GM21528 (cell line): ENCODE measurements around the gene TRIM72.
"Not testable (repeated sequence)": the region's sequence is repeated elsewhere in the genome, so short reads cannot be mapped to it uniquely, and the experiment has no call there.

Source experiments
- ATAC-seq: cut with Tn5 transposase; IDR thresholded peaks from one replicate; pipeline ENCODE4 v1.9.1; 2021; ENCODE audit warnings: mild to moderate bottlenecking, moderate library complexity; ENCODE audit not compliant: unreplicated experiment, low FRiP score

The TRIM72 gene, protein sequence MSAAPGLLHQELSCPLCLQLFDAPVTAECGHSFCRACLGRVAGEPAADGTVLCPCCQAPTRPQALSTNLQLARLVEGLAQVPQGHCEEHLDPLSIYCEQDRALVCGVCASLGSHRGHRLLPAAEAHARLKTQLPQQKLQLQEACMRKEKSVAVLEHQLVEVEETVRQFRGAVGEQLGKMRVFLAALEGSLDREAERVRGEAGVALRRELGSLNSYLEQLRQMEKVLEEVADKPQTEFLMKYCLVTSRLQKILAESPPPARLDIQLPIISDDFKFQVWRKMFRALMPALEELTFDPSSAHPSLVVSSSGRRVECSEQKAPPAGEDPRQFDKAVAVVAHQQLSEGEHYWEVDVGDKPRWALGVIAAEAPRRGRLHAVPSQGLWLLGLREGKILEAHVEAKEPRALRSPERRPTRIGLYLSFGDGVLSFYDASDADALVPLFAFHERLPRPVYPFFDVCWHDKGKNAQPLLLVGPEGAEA

DNA sequence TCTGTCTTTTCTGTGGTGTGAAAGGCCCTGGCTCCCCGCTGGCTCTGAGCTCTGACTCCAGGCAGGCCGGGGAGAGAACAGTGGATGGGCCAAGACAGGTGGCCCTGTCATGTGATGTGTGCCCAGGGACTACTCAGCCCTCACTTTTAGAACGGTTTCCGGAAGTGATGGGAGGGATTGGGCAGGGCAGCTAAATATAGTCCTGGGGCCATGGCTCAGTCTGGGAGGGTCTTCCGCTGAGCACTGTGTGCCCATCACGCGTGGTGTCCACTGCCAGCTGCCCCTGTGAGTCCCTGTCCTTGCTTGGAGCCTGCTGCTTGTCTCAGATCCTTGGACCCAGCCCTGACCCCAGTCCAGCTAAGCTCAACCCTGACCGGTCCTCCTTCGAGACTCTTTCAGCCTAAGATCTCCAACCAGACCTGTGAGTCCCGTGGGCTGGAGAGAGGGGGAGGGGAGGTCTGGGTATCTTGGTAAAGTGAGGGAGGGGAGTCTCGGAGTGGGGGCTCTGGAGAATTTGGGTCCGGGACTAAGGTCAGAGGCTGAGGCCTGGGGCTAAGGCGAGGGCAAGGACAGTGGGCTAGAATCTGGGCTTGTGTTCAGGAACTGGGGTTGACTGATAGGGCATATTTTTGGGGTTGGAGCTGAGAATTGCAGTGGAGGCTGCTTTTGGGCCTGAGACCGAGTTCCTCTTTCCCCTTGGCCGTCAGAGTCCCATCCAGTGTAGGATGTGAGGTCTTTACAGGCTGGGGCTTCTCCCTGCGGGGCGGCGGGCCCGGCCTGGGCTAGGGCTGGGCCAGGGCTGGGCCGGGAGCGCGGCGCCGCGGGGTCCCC, at the start of gene TRIM72:
TRIM72 (plus strand) TSS at position 243 of the 831 bp plus-strand sequence. CDS start 620 bp downstream, outside the sequence.
- ATAC-seq: no peak

DNA sequence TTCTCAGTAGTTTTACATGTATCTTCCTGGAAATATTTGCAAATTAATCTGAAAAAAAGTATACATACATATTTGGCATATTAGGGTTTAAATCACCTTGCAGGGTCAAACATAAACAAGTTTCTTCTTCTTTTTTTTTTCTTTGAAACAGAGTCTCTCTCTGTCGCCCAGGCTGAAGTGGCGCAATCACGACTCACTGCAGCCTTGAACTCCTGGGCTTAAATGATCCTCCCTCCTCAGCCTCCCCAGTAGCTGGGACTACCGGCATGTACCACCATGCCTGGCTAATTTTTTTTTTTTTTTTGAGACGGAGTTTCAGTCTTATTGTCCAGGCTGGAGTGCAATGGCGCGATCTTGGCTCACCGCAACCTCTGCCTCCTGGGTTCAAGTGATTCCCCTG, 46.6 kb upstream of the TRIM72 start:
- ATAC-seq: no peak

DNA sequence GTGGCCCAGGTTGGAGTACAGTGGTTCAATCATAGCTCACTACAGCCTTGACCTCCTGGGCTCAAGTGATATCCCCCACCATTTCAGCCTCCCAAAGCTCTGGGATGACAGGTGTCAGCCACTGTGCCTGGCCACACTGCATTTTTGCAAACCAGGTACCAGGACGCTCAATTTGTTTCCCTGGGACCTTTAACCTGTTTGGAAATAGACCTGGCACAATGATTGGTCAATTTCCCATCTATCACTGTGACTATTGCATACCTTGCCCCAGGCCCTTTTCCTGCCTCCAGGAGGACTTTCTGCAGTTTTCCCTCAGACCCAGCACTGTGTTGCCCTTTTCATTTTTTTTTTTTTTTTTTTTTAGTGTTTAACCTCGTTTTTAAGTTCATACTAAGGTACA, 45.1 kb upstream of the TRIM72 start:
- no peak for ATAC-seq

DNA sequence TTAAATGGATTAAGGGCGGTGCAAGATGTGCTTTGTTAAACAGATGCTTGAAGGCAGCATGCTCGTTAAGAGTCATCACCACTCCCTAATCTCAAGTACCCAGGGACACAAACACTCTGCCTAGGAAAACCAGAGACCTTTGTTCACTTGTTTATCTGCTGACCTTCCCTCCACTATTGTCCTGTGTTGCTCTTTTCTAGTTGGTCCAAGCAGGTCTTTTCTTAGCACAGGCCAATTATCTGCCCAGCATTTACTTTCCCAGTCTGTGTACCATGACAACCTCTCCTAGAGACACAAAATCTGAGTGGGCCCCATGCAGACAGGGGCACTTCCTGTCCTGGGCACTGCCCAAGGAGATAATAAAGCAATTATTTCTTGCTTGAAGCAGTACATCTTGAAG, 43.9 kb upstream of the TRIM72 start:
- not testable (repeated sequence) for ATAC-seq

DNA sequence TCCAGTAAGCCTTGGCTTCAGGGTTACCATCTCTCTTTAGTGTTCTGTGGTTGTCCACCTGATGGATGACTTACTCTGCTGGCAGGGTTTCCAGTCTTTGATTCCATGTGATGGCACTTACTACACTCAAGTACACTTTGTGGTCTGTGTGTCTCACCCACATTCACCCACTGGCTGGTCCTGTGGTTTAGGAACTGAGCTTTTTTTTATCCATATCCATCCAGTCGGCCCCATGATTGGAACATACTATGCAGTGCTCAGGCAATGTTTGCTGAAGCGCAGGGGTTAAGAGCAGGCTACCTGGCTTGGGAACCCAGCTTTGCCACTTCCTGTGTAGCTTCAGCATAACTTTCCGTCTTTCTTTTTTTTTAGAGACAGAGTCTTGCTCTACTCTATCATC, 36.8 kb upstream of the TRIM72 start:
- ATAC-seq: no peak

DNA sequence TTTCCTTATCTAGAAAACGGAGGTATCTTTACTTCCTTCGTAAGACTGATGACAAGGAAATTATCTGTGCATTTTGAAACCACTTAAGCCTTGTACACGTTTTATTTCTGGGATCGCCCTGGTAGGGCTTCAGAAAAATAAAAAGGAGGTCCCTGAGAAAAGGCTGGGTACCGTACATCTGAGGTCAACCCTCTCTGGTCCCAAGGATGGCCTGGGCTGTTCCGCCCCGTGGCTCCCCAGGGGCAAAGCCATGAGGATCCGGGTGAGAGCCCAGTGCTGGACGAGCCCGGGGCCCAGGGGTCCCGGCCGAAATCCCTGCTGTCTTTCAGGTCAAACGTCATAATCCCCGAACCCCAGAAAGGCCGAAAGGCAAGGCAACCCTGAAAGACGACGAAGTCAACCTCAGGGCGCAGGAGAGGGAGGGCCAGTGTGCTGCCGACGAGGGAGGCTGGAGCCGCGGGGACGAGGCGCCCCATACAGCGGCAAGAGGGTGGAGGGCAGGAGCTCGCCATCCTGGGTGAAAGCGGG, 34.6 kb upstream of the TRIM72 start:
- ATAC-seq: peak; percentile 3

DNA sequence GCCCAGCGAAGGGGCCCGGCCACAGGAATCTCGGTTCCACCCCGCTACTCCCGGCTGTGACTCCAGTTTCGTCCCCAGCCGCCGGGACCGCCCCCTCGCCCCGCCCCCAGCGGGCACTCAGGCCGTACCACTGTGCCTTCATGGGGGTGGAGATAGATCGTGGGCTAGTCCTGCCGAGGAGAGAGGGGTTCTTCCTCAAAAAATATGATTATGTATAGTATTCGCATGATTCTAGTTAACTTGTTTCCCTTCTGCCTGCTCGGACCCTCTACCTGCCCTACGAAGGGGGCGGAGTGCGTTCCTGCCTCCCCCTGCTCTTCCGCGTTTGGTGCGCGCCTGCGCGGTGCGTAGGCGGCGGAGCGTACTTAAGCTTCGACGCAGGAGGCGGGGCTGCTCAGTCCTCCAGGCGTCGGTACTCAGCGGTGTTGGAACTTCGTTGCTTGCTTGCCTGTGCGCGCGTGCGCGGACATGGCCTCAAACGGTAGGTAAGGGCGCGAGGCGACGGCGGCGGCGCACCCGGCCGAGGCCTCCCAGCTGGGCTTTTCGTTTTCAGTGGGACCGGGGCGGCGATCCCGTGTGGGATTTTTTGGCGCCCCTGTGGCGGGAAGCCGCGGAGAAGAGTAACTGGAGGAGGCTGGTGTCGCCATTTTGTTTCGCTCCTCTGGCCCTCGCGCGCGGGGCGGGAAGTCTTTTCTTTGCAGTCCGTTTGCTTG, 34.0 kb upstream of the TRIM72 start, which contains the start of gene FUS:
FUS (plus strand) TSS at position 393 of the 713 bp plus-strand sequence; CDS start at position 469, 76 bp downstream.
- peak; percentile 58 for ATAC-seq

DNA sequence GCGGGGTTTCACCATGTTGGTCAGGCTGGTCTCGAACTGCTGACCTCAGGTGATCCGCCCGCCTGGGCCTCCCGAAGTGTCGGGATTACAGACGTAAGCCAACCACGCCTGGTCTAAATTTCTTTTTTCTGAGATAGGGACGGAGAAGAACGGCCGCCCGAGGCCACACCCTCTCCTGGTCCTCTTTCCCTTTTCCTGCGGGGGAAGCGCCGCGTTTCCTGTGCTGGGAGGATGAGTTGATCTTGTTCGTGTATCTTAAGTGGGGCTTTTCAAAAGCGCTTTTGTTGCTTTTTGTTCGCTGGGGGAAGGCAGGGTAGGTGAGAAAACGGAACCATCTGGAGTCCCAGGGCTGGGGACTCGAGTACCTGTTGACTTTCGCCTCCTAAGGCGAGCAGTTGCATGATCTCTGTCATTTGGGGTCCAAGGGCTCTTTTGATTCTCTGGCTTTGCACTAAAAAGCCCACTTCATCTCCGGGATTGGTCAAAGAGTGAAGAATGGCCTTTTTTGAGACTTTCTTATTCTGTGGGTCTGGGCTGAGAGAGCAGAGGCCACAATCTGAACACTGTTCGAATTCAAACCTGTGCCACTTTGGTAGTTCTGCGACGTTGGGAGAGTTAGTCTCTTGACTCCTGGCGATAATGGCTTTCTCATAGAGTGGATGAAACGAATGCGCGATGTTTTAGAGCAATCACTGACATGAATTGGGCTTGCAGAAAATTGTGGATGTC, 32.7 kb upstream of the TRIM72 start:
- ATAC-seq: no peak

DNA sequence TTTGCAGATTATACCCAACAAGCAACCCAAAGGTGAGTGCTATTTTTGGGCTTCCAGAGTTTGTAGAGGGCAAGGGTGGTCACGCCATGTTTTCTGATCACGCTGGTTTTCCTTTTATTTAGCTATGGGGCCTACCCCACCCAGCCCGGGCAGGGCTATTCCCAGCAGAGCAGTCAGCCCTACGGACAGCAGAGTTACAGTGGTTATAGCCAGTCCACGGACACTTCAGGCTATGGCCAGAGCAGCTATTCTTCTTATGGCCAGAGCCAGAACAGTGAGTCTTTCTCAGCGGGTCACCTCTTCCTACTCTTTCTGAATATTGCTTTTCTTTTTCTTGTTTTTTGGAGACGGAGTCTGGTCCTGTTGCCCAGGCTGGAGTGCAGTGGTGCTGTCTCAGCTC, 31.5 kb upstream of the TRIM72 start:
- ATAC-seq: no peak

DNA sequence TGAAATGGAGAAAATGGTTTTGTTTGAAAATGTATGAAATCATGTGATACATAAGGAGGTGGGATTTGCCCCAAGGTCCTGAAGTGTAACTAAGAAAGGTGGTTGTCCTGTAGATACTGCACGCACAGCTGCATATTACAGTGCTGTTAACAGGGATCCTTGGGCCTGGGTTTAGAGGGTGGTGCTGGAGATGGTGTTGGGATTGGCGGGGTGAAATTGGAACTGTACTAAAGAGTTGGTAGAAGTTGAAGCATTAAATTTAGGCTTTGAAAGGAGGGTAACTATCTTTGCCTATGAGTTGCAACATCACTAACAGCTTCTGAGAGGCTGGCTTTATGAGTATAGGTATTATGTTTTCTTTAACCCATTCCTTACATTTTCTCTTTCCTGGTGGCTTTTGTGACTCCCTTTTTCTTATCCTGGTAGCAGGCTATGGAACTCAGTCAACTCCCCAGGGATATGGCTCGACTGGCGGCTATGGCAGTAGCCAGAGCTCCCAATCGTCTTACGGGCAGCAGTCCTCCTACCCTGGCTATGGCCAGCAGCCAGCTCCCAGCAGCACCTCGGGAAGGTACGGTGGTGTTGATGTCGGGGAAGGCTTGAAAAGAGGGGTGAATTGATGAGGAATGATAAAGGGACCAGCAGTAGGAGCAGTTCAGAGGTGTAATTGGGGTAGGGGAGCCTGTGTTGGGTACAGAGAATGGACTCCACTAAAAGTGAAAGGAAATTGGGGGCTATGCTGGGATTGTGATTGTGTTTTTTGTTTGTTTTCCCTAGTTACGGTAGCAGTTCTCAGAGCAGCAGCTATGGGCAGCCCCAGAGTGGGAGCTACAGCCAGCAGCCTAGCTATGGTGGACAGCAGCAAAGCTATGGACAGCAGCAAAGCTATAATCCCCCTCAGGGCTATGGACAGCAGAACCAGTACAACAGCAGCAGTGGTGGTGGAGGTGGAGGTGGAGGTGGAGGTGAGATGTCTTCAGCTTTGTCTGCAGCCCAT, 30.2 kb upstream of the TRIM72 start:
- ATAC-seq: no peak

DNA sequence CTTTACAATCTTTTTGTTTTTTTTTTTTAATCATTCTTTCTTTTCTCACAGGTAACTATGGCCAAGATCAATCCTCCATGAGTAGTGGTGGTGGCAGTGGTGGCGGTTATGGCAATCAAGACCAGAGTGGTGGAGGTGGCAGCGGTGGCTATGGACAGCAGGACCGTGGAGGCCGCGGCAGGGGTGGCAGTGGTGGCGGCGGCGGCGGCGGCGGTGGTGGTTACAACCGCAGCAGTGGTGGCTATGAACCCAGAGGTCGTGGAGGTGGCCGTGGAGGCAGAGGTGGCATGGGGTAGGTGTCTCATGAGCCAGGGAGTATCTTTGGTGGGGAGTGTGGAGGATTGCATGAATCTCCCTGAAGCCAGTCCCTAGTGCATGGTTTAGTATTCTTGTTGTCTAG, 29.0 kb upstream of the TRIM72 start:
- no peak for ATAC-seq

DNA sequence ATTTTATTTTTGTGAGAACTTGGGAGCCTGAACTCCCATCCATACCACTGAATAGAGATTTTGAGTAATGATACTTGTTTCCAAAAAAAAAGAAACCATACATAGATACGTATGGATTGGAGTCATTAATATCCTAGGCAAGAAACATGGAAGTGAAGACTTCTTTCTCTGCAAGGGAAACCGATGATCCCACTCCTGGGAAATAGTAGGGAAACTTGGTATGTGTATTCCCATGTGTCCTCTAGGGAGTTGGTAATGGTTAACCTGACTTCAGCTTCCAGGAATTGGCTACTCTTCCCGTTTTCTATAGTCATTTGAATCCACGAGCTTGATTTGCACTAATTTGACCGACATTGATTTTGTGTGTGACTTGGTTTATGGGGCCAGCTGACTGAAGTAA, 28.6 kb upstream of the TRIM72 start:
- ATAC-seq: no peak

DNA sequence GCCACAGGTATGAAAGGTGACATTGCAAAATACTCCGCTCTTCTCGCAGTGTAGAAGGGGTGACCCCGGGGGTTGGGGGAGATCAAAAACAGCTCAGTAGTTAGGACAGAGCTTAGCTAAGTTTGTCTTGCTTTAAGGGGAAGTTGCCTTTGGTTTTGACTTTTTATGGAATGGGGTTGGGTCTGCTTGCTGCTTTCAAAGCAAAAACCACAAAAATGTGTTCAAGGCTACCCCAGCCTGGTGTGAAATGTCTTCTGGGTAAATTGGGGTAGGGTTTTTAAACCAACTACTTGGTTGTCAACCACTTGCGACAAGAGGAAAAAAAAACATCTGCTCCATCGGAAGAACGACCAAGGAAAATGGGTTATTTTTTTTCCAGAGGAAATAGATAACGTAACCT, 27.7 kb upstream of the TRIM72 start:
- ATAC-seq: no peak

DNA sequence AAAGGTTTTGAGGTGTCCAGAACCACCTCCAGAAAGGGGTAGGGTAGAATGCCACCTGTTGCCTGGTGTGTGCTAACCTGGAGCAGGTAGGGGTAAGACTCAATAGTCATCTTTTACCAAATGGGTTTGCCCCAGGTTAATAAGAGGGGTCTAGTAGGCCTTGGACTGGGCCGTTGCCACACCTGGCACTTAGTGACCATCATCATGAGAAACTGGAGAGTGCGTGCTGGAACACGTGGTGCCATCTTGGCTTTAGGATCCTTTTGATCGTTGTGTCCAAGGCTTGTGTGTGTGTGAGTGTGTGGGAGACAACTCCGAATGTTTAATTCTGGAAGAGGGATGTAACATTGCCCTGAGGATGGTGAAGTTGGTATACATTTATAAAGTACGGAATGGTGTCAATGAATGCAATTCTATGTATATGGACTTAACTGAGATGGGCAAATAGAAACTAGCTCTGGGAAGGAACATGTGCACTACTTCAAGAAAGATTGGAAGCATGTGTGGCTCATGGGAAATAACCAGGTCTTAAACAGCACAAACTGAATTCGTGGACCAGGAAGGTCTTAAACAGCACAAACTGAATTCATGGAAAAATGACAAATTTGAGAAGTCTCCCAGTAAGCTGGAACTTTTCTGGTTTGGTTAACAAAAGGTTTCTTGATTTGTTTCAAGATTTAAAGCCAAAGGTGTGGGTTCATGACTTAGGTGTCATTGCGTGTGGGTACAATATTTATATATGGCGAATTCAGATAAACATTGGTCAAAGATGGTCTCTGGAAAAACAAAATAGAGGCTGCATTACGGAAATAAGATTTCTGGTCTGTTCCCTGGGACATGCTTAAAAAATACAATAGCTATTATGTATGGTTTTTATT, 26.8 kb upstream of the TRIM72 start:
- ATAC-seq: no peak

DNA sequence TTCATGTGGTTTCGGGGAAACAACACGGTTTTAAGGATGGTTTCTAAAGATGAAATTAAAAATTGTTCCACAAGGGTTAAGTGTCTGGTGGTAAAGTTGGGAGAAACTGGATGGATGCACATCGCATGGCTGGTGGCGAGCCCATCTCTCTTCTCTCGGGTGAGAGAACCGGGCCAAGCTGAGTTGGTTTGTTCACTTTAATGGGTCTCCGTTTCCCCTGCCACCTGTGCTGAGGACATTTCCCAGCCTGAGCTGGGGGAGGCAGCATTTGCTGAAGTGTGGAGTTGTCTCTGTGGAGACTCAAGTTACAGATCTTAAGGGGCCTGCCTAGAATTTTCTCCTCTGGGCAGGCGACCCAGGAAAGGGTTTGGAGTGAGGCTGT, 26.1 kb upstream of the TRIM72 start:
- ATAC-seq: no peak

DNA sequence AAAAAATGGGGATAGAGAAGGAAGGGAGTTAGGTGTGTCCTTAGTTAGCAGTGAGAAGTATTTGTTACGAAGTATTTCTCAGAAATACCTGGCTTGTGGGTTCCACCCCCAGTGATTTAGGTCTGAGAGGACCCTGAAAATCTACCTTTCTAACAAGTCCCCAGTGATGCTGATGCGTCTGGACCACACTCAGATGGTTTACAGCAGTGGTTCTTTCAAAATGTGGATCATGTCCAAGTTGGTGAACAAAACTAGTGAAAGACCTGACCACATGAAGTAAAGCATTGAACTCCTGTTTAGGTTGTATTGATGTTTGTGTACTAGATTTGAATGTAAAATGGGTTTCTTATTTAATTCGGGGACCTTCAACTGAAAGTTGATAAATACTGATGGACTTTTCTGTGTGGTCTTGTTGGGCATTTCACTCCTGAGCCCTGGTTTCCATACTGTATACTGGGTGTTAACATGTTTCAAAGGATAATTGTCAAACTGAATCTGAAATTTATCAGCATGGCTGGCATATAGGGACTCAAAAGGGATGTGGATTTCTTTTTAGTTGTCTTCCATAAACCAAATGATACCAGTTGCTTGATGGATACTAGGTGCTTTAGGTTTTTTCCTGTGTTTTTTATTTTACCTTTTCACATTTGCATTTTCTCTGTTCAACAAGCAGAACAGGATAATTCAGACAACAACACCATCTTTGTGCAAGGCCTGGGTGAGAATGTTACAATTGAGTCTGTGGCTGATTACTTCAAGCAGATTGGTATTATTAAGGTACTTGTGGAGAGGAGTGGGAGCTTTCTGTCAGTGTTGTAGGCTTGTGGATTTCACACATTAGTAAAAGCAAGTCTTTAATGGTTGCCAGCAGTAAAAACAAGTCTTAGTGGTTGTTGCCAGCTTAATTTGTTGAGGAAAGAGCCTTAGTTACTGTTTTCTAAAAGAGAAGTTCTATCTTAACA, 25.2 kb upstream of the TRIM72 start:
- no peak for ATAC-seq

DNA sequence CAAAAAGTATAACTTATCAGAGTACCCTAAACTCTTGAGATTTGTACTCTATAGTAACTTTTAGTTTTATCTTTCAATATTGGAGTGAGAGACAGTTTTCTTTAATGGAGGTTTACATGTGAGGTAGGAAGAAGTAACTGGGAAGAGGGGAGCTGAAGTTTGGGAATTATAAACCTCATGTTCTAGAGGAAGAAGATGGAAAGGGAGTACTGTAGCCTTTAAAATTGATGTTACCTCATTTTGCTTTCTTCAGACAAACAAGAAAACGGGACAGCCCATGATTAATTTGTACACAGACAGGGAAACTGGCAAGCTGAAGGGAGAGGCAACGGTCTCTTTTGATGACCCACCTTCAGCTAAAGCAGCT, 24.5 kb upstream of the TRIM72 start:
- no peak for ATAC-seq
